Dendritic cell treated with granulocyte-macrophage colony-stimulating factor and Interleukin-4, amounts not matched to agents 40 ng/mL and 50 ng/mL, for 4 days (primary cell): ENCODE data around the gene CARD14.

Source experiments
- H3K27ac Mint-ChIP-seq: one replicate; pipeline ENCODE4 v1.8.0; 2022; ENCODE audit warnings: mild to moderate bottlenecking, mixed read lengths
- H3K27me3 Mint-ChIP-seq: one replicate; pipeline ENCODE4 v1.8.0; 2022; ENCODE audit warnings: mild to moderate bottlenecking, mixed read lengths
- H3K36me3 Mint-ChIP-seq: one replicate; pipeline ENCODE4 v1.8.0; 2022; ENCODE audit warnings: low read depth, mixed read lengths
- H3K4me1 Mint-ChIP-seq: one replicate; pipeline ENCODE4 v1.8.0; 2022; ENCODE audit warnings: low read depth, mixed read lengths
- H3K4me3 Mint-ChIP-seq: one replicate; pipeline ENCODE4 v1.8.0; 2022; ENCODE audit warnings: mild to moderate bottlenecking, moderate library complexity, mixed read lengths
- H3K9me3 Mint-ChIP-seq: one replicate; pipeline ENCODE4 v1.8.0; 2022; ENCODE audit warnings: mixed read lengths
- intact Hi-C: fragments of 100-400 bp; cut with micrococcal nuclease; formaldehyde crosslinking; loops from one replicate; pipeline ENCODE4 v1.15.0; 2022

CARD14 gene

DNA sequence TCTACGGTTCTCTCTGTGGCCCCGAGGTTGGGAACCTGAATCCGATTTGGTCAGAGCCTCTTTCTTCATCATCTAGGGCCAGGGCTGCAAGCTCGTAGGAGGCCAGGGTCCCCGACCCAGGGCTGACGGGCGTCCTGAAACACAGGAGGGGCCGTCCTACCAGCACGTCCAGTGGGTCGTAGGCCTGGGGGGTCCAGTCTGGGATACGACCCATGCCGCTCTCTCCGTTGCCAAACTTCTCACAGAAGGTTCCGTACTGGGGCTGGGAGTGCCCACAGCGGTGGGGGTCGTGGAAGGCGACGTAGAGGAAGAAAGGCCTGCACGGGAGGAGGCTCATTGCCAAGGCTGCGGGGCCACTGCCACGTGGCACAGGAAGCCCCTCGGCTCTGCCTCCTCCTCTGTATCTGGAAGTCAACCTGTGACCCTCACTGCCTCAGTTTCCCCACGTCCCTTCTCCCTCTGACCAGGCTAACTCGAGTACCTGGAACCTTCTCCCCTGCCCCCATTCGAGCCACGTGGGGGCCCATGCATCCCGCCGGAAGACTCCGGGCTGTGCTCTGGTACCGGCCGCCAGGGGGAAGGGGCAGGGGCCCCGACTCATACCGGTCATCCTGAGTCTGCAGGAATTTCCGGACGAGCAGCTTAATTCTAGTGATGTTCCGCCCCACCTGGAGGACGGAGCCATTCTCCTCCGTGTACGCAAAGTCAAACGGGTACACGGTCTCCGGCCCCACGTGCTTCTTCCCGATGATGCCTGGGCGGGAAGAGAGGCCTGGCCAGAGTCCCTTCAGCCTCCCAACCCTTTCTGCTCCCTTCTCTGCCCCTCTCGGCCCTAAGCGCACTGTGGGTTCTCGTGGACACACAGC lies 44.4 kb downstream of the CARD14 start:
- peaks cover 9% of the 10 kb centered on the region for H3K27me3 Mint-ChIP-seq
- H3K36me3 Mint-ChIP-seq, result peaks cover 100% of the 10 kb centered on the region
- no peaks in the 10 kb centered on the region for H3K9me3 Mint-ChIP-seq
- H3K4me3 Mint-ChIP-seq, result peak overlapping the region; percentile 17
- H3K4me1 Mint-ChIP-seq, result peaks cover 90% of the 10 kb centered on the region
- peak overlapping the region; percentile 87 for H3K27ac Mint-ChIP-seq
- intact Hi-C loops, result no loop called here

DNA sequence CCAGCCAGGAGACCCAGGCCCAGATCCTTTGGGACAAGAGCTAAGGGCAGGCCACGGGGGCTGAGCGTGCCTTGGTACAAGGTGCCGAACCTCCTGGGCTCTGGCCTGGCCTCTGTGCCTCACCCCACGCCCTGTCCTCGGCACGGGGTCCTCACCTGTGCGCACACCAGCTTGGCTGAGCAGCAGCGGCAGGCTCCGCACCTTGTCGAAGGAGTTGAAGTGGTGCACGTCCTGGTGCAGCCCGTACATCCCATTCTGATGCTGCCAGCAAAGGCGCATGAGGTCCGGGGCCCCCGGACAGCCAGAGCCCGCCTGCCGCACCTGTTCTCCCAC lies 45.0 kb downstream of the CARD14 start:
- H3K4me1 Mint-ChIP-seq, result peaks cover 84% of the 10 kb centered on the region
- peaks cover 100% of the 10 kb centered on the region for H3K36me3 Mint-ChIP-seq
- H3K9me3 Mint-ChIP-seq, result no peaks in the 10 kb centered on the region
- intact Hi-C loops, result loop anchor here (5.0 kb wide), 2 partner anchors 37 to 68 kb away; partner anchors contain the start of gene EIF4A3
- H3K4me3 Mint-ChIP-seq, result no peak overlapping the region
- H3K27ac Mint-ChIP-seq, result peak overlapping the region; percentile 87
- peaks cover 9% of the 10 kb centered on the region for H3K27me3 Mint-ChIP-seq

DNA sequence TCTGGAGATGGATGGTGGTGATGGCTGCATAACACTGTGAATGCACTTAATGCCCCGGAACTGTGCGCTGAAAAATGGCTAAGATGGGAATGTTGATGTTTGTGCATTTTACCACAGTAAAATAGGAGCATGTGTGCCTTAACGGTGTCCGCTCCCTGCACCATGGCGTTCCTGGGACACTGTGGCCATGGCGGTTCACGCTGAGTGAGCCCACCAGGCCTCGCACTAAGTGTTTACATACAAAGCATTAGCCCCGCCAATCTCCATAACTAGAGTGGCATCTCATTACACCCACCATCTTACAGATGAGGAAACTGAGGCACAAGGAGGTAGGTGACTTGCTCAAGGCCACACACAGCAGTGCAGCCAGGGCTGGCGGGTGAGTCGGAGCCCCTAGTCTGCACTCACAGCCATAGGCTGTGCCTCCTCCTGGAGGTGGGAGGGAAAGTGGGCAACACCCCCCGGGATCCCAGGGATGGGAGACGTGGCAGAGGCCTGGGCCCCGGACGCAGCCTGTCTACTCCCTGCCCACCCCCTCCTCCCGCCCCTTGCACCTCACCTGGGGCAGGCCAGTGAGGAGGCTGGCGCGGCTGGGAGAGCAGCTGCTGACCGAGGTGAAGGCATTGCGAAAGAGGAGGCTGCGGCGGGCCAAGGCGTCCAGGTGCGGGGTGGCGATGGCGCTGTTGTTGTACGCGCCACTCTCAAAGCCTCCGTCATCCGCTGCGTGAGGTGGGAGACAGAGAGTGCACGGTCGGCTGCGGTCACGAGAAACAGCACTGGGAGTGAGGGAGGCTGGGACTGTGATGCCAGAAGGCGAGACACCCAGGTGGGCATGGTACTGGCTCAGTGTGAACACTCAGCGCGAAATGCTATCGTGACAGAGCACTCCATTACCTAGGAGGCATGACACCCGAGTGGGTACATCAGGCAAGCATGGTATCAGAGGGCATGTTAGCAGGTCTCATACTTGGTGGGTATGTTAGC lies 46.9 kb downstream of the CARD14 start:
- Mint-ChIP-seq H3K27me3 (peaks cover 16% of the 10 kb centered on the region), H3K4me1 (peaks cover 80% of the 10 kb centered on the region), H3K4me3 (no peak overlapping the region), H3K27ac (peak overlapping the region; percentile 14), H3K9me3 (no peaks in the 10 kb centered on the region), H3K36me3 (peaks cover 94% of the 10 kb centered on the region)
- intact Hi-C loops, result loop anchor here (5.0 kb wide), 2 partner anchors 36 to 69 kb away; partner anchors contain the start of gene EIF4A3

- Mint-ChIP-seq H3K27ac (no peak overlapping the region), H3K9me3 (no peaks in the 10 kb centered on the region), H3K4me3 (peak overlapping the region; percentile 91), H3K4me1 (peaks cover 80% of the 10 kb centered on the region), H3K36me3 (peaks cover 94% of the 10 kb centered on the region), H3K27me3 (peaks cover 17% of the 10 kb centered on the region)
- intact Hi-C loops, result loop anchor here (5.0 kb wide), 2 partner anchors 34 to 71 kb away; partner anchors contain the start of gene EIF4A3
Observed at GRCh38 chr17:80217703-80218362, 48.0 kb downstream of the CARD14 start.

DNA sequence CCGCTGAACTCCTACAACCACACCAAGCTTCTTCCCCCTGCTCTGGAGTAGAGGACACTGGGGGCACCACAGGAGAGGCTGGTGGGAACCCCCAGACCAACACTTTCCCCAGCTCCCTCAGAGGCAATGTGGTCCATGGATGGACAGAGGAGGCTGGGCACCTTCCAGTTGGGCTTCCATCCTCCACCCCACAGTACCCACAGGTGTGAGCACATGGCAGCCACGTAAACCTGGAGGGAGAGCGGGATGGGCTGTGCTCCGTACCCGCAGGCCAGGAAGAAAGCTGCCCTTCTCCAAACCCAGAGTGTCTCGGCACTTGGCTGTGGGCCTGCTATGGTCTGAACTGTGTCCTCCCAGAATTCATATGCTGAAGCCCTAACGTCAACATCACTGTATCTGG lies 48.6 kb downstream of the CARD14 start:
- peaks cover 94% of the 10 kb centered on the region for H3K36me3 Mint-ChIP-seq
- intact Hi-C loops, result loop anchor here (5.0 kb wide), 2 partner anchors 34 to 71 kb away; partner anchors contain the start of gene EIF4A3
- H3K4me3 Mint-ChIP-seq, result peak overlapping the region; percentile 91
- peak overlapping the region; percentile 99 for H3K27ac Mint-ChIP-seq
- H3K9me3 Mint-ChIP-seq, result no peaks in the 10 kb centered on the region
- H3K27me3 Mint-ChIP-seq, result peaks cover 23% of the 10 kb centered on the region
- H3K4me1 Mint-ChIP-seq, result peaks cover 80% of the 10 kb centered on the region

GRCh38 chr17:80219013-80219762 lies 49.4 kb downstream of the CARD14 start:
- Mint-ChIP-seq H3K36me3 (peaks cover 94% of the 10 kb centered on the region), H3K9me3 (no peaks in the 10 kb centered on the region)
- intact Hi-C loops, result loop anchor here (5.0 kb wide), 2 partner anchors 33 to 72 kb away; partner anchors contain the start of gene EIF4A3

DNA sequence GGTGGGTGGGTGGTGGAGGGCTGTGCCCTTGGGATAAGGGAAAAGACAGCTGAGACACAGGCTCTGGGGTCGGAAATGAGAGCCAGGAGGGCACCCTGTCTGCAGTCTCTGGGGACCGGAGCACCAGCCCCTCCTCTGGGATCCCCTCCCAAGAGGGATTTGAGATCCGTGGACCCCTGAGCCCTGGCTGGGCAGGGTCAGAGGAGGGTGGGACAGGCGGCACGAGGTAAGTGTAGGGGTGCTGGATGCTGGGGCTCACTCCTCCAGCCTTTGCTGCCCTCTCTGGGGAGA lies 49.9 kb downstream of the CARD14 start:
- Mint-ChIP-seq H3K27me3 (peaks cover 28% of the 10 kb centered on the region), H3K9me3 (no peaks in the 10 kb centered on the region), H3K36me3 (peaks cover 94% of the 10 kb centered on the region), H3K4me3 (peak overlapping the region; percentile 91), H3K4me1 (peaks cover 75% of the 10 kb centered on the region), H3K27ac (peak overlapping the region; percentile 99)
- intact Hi-C loops, result loop anchor here (1.0 to 5.0 kb wide), 3 partner anchors 33 to 72 kb away; partner anchors contain the start of genes EIF4A3 and RNF213

More at GRCh38 chr17:80219013-80219762, 49.4 kb downstream of the CARD14 start:
- H3K27me3 Mint-ChIP-seq, result peaks cover 27% of the 10 kb centered on the region
- peak overlapping the region; percentile 91 for H3K4me3 Mint-ChIP-seq
- peaks cover 78% of the 10 kb centered on the region for H3K4me1 Mint-ChIP-seq
- peak overlapping the region; percentile 99 for H3K27ac Mint-ChIP-seq

- intact Hi-C loops, result loop anchor here (1.0 kb wide), 1 partner anchor 40 kb away; the partner anchor contains the start of gene RNF213
- Mint-ChIP-seq H3K4me1 (peaks cover 70% of the 10 kb centered on the region), H3K27ac (peak within 1 kb of the TSS; percentile 99), H3K9me3 (no peaks in the 10 kb centered on the region), H3K27me3 (peaks cover 30% of the 10 kb centered on the region), H3K4me3 (peak within 1 kb of the TSS; percentile 91), H3K36me3 (peaks cover 94% of the 10 kb centered on the region)
Observed at GRCh38 chr17:80220054-80220735, 50.4 kb downstream of the CARD14 start, which contains the start of the genes SGSH and SLC26A11. TSS of gene SGSH (minus strand) at chr17:80220333. CDS start at chr17:80220313, 20 bp downstream. TSS of gene SLC26A11 (plus strand) at chr17:80220427. CDS start at chr17:80221561, 1,134 bp downstream.

DNA sequence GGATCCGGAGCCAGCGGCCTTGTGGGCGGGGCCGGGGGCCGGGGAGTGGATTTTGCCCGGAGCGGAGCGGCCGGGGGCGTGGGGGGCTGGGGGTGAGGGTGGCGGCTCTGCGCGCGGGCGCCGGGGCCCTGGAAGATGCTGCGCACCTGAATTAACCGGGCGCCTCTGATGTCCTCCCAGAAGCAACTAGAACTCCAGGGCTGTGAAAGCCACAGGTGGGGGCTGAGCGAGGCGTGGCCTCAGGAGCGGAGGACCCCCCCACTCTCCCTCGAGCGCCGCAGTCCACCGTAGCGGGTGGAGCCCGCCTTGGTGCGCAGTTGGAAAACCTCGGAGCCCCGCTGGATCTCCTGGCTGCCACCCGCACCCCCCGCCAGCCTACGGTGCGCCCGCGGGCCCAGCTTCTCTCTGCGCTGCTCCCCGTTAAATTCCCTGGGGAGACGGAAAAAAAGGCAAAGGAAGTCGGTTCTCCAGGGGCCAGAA lies 50.9 kb downstream of the CARD14 start:
- H3K27me3 Mint-ChIP-seq, result peaks cover 33% of the 10 kb centered on the region
- H3K9me3 Mint-ChIP-seq, result no peaks in the 10 kb centered on the region
- peaks cover 94% of the 10 kb centered on the region for H3K36me3 Mint-ChIP-seq
- H3K4me3 Mint-ChIP-seq, result peak overlapping the region; percentile 91
- intact Hi-C loops, result loop anchor here (1.0 kb wide), 1 partner anchor 40 kb away; the partner anchor contains the start of gene RNF213
- peaks cover 66% of the 10 kb centered on the region for H3K4me1 Mint-ChIP-seq
- H3K27ac Mint-ChIP-seq, result peak overlapping the region; percentile 28

DNA sequence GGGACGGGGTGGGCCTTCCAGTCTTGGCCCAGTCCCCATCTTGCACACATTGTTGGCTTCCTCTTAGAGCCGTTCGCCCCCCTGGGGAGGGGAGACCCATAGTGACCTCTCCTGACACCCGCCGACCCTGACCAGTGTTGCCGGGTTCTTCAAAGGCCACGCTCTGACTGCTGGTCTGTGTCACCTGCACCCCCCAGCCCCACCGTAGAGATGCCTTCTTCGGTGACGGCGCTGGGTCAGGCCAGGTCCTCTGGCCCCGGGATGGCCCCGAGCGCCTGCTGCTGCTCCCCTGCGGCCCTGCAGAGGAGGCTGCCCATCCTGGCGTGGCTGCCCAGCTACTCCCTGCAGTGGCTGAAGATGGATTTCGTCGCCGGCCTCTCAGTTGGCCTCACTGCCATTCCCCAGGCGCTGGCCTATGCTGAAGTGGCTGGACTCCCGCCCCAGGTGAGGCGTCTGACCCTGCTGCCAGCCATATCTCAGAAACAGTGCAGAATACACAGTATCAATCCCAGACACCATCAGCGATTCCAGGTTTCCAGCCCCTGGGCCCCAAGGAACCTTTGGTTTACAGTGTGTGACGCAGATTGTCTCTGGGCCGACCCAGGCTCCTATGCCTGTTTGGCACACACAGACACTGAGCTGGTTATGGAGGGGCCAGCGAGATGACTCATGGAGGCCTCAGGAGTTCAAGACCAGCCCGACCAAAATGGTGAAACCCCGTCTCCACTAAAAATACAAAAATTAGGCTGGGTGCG lies 51.7 kb downstream of the CARD14 start:
- peaks cover 34% of the 10 kb centered on the region for H3K27me3 Mint-ChIP-seq
- peak overlapping the region; percentile 91 for H3K4me3 Mint-ChIP-seq
- no peaks in the 10 kb centered on the region for H3K9me3 Mint-ChIP-seq
- peaks cover 59% of the 10 kb centered on the region for H3K4me1 Mint-ChIP-seq
- intact Hi-C loops, result no loop called here
- H3K36me3 Mint-ChIP-seq, result peaks cover 94% of the 10 kb centered on the region
- H3K27ac Mint-ChIP-seq, result peak overlapping the region; percentile 28

DNA sequence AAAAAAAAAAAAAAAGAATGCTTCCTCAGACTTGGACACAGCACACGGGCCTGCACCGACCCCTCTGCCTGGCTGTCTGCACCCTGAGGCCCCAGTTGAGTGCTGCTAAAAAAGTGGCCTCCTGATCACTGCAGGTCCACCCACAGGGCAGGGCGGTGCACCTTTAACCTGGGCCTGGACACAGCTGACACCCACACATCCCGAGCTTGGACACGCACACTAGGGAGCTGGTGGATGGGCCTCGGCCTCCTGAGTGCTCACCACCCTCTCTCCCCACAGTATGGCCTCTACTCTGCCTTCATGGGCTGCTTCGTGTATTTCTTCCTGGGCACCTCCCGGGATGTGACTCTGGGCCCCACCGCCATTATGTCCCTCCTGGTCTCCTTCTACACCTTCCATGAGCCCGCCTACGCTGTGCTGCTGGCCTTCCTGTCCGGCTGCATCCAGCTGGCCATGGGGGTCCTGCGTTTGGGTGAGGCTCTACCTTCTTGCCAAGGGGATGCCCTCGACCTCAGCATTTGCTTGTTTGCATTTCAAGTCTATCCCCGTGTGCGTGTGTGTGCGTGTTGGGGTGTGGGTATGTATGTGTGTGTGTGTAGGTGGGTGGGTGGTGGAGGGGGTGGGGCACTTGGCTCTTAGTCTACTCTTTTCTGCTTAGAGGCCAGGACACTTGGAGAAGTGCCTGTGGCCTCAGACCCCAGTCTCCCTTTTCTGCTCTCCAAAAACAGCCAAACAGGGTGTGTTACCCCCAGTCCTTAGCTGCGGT lies 52.7 kb downstream of the CARD14 start:
- Mint-ChIP-seq H3K27ac (peak overlapping the region; percentile 5), H3K4me3 (no peak overlapping the region), H3K9me3 (no peaks in the 10 kb centered on the region)

More for the DNA sequence above, 52.7 kb downstream of the CARD14 start:
- Mint-ChIP-seq H3K27me3 (peaks cover 30% of the 10 kb centered on the region), H3K4me1 (peaks cover 48% of the 10 kb centered on the region), H3K36me3 (peaks cover 94% of the 10 kb centered on the region)
- intact Hi-C loops, result no loop called here
